Activated gamma-delta T cell treated with Interleukin-2 at 50 U/mL for 16 hours (primary cell): ENCODE results near the gene UTP4.

Source experiments
- DNase-seq: peaks from one replicate; pipeline ENCODE4 v3.0.0-alpha.2; 2020

UTP4 gene

GRCh38 chr16:69180011-69180338, 47.5 kb downstream of the UTP4 start:
- DNase-seq = no peak

- DNase-seq = no peak
Observed at GRCh38 chr16:69182730-69183416, 50.4 kb downstream of the UTP4 start.

GRCh38 chr16:69186642-69187445, 54.4 kb downstream of the UTP4 start, which contains the start of gene SNTB2:
Gene SNTB2, plus strand, starts transcription at chr16:69187164. Its CDS starts 3 bp downstream, at chr16:69187167.
- DNase-seq = peak; percentile 78

GRCh38 chr16:69187446-69188235, 55.2 kb downstream of the UTP4 start:
- peak; percentile 34 for DNase-seq

GRCh38 chr16:69188236-69188549, 55.7 kb downstream of the UTP4 start:
- DNase-seq = peak; percentile 21

GRCh38 chr16:69188716-69189115, 56.3 kb downstream of the UTP4 start:
- no peak for DNase-seq

GRCh38 chr16:69190046-69190588, 57.7 kb downstream of the UTP4 start:
- DNase-seq = no peak

GRCh38 chr16:69190598-69190997, 58.1 kb downstream of the UTP4 start:
- DNase-seq = no peak

- DNase-seq = no peak
Observed at GRCh38 chr16:69191136-69191535, 58.7 kb downstream of the UTP4 start.

GRCh38 chr16:69193855-69194254, 61.4 kb downstream of the UTP4 start:
- no peak for DNase-seq

GRCh38 chr16:69194488-69194887, 62.0 kb downstream of the UTP4 start:
- no peak for DNase-seq

GRCh38 chr16:69195369-69196029, 63.0 kb downstream of the UTP4 start:
- DNase-seq = no peak

- DNase-seq = no peak
Observed at GRCh38 chr16:69197573-69197972, 65.1 kb downstream of the UTP4 start.

GRCh38 chr16:69199382-69199781, 66.9 kb downstream of the UTP4 start:
- DNase-seq = no peak

- no peak for DNase-seq
Observed at GRCh38 chr16:69201291-69201690, 68.8 kb downstream of the UTP4 start.

- DNase-seq = no peak
Observed at GRCh38 chr16:69201787-69202186, 69.3 kb downstream of the UTP4 start.

GRCh38 chr16:69204172-69204571, 71.7 kb downstream of the UTP4 start:
- no peak for DNase-seq

GRCh38 chr16:69209735-69210134, 77.3 kb downstream of the UTP4 start:
- no peak for DNase-seq

GRCh38 chr16:69217433-69217832, 85.0 kb downstream of the UTP4 start:
- DNase-seq = no peak
